ENCODE measurements around the gene CABLES1.
A peak's percentile ranks its signal among the peaks of the same experiment; 100 is the strongest.
"Not testable (repeated sequence)": the region's sequence is repeated elsewhere in the genome, so short reads cannot be mapped to it uniquely, and the experiment has no call there.

Gene CABLES1, protein sequence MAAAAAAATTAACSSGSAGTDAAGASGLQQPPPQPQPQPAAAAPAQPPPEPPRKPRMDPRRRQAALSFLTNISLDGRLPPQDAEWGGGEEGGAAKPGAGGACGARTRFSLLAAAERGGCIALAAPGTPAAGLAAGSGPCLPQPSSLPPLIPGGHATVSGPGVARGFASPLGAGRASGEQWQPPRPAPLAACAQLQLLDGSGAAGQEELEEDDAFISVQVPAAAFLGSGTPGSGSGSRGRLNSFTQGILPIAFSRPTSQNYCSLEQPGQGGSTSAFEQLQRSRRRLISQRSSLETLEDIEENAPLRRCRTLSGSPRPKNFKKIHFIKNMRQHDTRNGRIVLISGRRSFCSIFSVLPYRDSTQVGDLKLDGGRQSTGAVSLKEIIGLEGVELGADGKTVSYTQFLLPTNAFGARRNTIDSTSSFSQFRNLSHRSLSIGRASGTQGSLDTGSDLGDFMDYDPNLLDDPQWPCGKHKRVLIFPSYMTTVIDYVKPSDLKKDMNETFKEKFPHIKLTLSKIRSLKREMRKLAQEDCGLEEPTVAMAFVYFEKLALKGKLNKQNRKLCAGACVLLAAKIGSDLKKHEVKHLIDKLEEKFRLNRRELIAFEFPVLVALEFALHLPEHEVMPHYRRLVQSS

DNA sequence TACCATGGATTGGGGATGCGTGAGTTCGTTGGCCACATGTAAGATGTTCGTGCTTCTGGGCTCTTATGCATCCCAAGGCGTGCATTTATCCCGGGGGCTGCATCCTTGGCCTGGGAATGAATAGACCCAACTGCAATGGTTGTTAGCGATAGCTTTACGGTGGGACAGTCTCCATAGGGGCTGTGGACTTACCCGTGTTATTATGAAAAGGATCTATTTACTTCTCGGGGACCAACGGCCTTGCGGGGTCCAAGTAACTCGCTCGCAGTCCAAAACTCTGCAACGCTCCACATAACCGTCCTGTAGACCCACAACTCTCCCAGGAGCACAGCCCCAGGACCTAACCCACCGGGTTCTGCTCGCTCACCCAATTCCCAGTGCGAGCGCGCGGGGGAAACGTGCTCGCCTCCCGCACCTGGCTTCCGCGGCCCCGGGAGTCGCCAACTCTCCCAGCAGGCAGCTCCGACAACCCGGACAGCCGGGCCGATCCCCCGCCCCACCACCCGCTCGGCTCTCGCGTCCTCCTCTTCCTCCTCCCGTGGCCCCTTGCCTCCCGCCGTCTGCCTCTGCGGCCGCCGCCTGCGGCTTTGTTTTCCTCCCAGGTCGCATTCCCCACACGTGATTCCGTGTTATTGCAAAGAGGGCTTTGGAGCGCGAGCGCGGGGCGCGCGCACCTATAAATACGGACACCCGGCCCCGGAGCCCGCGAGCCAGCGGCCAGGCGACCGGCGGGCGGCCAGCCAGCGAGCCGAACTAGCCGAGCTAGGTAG is at the start of gene CABLES1:
Gene CABLES1, plus strand, starts transcription at position 706 of the 770 bp plus-strand sequence. CDS start 278 bp downstream, outside the sequence.
- no peak for FAIRE-seq

DNA sequence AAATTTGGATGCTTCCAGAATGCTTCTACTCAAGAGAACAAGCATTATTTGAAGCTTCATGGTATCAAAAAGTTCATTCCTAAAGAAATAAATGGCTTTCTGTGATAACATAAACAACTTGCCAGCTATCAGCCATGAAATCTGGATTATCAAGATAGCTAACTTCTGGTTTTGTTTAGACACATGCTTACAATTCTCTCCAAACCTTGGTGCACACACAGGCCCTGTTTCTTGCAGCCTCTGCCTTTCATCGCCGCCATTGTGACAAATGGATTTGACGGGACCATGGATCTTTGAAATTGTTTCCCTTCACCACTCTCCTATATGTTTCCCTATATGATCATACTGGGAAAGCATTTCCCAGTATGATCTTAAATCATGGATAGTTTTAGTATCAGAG is 47.9 kb upstream of the CABLES1 start:
- no peak for DNase-seq (ENCODE audit: insufficient read length, low spot score)
- FAIRE-seq: no peak

More for the DNA sequence above, at the start of gene CABLES1:
- DNase-seq (ENCODE audit: insufficient read length, low spot score): no peak

DNA sequence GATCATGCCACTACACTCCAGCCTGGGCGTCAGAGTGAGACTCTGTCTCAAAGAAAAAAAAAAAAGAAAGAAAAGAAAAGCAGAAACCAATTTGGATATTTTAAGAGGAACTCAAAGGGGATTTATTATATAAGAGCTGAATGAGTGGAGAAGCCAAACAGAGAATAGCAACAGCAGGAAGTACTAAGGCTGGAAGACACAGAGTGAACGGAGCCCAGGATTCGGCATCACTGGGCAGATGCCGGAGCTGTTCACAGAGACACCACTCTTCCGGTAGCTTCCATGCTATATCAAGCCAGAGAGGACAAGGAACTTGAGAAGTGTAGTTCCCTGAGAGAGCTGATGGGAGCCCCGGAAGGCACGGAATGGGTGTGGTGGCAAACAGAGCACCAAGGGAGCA is 47.0 kb upstream of the CABLES1 start:
- DNase-seq (ENCODE audit: insufficient read length, low spot score) (no peak), FAIRE-seq (no peak)

DNA sequence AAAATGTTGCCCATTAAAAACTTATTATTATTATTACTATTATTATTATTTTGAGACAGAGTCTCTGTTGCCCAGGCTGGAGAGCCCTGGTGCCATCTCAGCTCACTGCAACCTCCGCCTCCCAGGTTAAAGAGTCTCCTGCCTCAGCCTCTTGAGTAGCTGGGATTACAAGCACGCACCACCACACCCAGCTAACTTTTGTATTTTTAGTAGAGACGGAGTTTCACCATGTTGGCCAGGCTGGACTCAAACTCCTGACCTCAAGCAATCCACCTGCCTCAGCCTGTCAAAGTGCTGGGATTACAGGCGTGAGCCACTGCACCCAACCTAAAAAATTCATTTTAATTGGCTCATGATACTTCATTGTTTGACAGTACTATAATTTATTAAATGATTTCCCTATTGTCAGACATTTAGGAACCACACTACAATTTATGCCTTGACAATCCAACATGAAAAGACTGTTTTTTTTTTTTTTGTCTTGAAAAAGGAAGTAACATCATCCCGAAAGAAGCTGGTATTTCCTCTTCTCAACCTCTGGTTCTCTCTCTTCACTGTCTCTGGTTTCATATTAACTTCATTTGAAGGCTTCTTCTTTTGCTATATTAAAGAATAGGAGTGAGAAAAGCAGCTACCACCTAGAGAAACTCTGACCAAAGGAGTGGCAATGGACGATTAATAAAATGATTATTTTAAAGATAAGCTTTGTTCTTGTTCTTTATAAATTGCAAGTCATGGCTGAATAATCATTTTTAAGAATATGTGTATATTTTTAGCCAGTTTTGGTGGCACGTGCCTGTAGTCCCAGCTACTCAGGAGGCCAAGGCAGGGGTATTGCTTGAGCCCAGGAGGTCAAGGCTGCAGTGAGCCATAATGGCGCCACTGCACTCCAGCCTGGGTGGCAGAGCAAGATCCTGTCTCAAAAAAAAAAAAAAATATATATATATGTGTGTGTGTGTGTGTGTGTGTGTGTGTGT is 44.0 kb upstream of the CABLES1 start:
- FAIRE-seq; DNase-seq (ENCODE audit: insufficient read length, low spot score): not testable (repeated sequence)

DNA sequence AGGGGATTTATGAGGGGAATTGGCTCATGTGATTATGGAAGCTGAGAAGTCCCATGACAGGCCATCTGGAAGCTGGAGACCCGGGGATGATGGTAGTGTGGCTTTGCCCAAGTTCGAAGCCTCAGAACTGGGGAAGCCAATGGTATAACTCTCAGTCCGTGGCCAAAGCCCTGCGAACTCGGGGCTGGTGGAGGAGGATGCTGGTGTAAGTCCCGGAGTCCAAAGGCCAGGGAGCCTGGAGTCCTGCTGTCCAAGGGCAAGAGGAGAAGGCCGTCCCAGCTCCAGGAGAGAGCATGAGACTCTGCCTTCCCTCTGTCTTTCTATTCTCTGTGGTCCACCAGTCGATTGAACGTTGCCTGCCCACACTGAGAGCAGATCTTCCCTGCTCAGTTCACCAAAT is 43.2 kb upstream of the CABLES1 start:
- DNase-seq (ENCODE audit: insufficient read length, low spot score): no peak
- FAIRE-seq: no peak

DNA sequence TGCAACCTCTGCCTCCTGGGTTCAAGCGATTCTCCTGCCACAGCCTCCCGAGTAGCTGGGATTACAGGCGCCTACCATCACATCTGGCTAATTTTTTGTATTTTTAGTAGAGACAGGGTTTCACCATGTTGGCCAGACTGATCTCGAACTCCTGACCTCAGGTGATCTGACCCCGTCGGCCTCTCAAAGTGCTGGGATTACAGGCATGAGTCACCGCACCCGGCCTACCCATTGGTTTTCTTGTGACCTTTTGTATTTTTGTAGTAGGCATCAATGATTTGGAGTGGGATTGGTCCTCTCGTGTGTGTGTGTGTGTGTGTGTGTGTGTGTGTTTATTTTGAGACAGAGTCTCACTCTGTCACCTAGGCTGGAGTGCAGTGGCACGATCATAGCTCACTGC is 42.2 kb upstream of the CABLES1 start:
- FAIRE-seq; DNase-seq (ENCODE audit: insufficient read length, low spot score): not testable (repeated sequence)

DNA sequence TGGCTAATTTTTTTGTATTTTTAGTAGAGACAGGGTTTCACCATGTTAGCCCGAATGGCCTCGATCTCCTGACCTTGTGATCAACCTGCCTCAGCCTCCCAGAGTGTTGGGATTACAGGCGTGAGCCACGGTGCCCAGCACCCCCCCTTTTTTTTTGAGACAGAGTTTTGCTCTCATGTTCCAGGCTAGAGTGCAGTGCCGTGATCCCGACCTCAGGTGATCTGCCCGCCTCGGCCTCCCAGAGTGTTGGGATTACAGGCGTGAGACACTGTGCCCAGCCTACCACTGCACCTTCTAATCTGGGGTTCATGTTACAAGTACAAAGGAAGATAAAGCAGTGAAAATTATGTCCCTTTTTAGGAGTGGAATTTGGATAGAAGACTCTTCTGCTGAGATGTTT is 41.5 kb upstream of the CABLES1 start:
- no peak for FAIRE-seq
- DNase-seq (ENCODE audit: insufficient read length, low spot score): no peak

DNA sequence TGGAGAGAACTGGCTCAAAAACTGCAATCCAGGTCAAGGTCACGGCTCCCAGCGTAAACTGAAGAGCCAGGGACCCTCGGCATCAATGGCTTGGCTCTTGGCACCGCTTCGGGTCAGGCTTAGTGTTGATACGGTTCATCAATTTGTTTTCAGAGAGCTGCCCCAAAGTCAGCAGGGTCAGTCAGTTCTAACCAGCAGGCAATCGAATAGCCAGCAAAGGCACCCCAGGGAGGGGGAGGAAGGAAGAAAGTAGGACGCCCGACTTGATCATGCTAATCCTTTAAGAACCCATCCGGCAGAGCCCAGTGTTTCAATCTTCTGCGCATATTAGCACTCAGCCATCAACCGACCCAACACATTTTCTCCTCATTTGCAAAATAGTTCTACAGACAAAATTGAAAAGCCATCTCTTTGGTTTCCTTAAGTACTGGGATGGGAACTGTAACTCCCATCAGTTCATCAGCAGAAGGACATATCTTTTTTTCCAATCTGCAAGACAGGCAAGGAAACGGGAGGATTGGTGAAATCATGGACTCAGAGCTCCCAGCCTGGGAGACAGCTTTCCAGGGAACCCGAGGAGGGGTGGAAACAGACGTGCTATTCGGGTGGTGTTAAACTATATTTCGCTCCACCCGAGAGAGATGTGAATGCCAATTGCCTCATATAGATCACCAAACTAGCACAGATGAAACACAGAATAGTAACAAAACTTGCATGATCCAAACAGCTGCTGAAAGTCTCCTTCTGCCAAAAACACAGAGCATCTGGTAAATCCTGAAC is 40.7 kb upstream of the CABLES1 start:
- DNase-seq (ENCODE audit: insufficient read length, low spot score): no peak
- no peak for FAIRE-seq

DNA sequence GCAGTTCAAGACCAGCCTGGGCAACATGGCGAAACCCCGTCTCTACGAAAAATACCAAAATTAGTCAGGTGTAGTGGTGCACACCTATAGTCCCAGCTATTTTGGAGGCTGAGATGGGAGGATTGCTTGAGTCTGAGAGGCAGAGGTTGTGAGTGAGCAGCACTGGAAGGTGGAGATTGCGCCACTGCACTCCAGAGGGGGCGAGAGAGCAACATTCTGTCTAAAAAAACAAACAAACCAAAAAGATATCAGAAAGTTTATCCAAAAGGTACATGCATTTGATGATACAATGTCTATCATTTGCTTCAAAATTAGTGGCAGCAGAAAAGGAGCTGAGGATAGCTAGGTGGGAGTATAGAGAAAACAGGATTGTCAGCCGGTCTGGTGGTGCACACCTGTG is 39.8 kb upstream of the CABLES1 start:
- FAIRE-seq: no peak
- no peak for DNase-seq (ENCODE audit: insufficient read length, low spot score)

DNA sequence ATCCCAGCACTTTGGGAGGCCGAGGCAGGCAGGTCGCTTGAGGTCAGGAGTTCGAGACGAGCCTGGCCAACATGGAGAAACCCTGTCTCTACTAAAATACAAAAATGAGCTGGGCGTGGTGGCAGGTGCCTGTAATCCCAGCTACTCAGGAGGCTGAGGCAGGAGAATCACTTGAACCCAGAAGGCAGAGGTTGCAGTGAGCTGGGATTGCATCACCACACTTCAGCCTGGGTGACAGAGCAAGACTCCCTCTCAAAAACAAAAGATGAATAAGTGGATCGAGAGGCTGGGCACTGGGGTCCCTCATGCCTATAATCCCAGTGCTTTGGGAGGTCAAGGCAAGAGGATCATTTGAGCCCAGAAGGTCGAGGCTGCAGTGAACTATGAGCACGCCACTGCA is 38.3 kb upstream of the CABLES1 start:
- FAIRE-seq: not testable (repeated sequence)

DNA sequence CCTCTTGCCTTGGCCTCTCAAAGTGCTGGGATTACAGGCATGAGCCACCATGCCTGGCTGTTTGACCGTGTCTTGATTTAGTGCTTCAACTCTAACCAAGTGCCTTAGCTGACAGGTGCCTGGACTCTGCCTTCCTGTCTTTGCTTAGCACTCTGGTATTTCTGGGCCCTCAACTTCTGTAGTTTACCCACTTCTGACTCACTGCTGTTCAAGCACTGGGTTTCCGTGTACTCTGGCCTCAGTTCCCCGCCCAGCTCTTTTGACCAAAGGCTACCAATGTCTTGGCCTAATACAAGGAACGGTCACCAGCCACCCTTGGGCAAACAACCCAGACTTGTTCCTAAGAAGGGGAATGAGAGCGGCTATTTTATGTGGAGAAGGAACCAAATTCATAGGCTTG is 35.7 kb upstream of the CABLES1 start:
- FAIRE-seq (no peak), DNase-seq (ENCODE audit: insufficient read length, low spot score) (no peak)

More for the DNA sequence above, 38.3 kb upstream of the CABLES1 start:
- DNase-seq (ENCODE audit: insufficient read length, low spot score): not testable (repeated sequence)

DNA sequence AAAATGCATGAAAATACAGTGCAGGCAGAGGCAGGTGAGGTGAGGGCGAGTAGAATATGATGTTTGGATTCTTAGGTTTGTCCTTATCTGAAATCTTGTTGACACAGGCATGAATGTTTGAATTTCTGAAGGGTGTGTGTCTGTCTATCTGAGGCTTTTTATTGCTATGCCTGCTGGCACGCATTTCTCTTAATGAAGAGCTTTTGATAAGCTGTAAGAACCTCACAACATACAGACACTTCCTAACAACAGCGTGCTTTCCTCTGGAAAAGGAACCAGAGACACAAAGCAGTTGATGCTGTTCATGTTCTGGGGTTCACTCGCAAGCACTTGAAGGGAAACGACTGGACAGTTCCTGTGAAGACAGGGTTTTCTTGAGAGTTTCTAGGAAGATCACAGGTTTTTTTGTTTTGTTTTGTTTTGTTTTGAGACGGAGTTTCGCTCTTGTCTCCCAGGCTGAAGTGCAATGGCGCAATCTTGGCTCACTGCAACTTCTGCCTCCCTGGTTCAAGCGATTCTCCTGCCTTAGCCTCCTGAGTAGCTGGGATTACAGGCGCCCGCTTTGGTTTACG is 33.3 kb upstream of the CABLES1 start:
- FAIRE-seq: no peak
- DNase-seq (ENCODE audit: insufficient read length, low spot score): no peak

DNA sequence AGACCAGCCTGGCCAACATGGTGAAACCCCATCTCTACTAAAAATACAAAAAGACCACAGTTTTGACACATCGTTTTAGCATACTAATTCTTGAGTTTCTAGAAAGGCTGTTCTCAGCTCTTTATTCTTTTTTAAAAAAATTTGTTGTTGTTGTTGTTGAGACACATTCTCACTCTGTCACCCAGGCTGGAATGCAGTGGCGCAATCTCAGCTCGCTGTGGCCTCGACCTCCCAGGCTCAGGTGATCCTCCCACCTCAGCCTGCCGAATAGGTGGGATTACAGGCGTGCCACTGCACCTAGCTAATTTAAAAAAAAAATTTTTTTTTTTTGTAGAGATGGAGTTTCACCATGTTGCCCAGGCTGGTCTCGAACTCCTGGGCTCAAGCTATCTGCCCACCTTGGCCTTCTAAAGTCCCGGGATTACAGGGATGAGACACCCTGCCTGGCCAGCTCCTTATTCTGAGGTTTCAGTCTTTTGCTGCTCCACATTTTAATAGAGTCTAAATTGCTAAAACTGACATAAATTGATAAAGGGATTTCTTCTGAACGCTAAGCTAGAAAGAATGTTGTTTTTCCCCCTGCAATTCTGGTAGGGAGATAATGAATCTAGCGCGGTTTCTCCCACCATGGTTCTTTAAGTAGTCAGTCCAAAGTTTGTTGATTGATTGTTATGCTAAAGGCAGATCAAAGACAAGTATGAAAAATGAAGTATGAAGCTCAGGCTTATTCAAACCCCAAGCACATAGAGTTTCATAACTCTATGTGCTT is 32.6 kb upstream of the CABLES1 start:
- DNase-seq (ENCODE audit: insufficient read length, low spot score): no peak
- no peak for FAIRE-seq

DNA sequence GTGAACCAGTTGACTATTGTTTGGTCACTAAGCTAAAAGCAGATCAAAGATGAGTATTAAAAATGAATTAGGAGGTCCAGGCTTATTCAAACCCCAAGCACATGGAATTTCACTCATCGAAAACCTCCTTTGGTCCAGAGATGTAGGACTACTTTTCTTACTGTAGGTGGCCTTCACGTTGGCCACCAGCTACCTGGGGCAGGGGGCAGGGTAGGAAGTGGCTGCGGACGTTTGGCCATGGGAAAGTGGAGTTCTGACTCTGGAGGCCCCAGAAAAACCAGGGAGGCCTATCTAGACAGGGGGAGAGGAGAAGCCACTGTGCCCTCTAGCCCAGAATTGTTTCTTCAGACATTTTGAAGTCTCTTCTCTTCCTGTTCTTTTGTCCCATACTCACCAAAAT is 31.8 kb upstream of the CABLES1 start:
- no peak for DNase-seq (ENCODE audit: insufficient read length, low spot score)
- no peak for FAIRE-seq

DNA sequence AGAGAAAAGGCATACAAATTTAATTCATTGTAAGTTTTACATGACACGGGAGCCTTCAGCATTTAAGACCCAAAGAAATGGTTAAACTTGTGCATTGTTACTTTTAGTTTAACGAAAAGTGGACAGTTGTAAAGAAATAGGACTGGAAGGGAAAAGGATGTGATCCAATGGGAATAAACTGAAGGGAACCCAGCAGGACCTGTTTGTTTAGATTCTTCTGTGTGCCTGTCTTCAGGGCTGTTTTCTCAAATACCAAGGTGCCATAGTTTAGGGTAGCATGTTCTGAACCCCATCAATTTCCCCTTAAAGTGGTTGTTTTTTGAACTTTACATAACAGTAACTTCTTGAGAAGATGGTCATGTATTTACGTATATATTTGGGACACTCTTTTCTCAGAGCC is 30.3 kb upstream of the CABLES1 start:
- DNase-seq (ENCODE audit: insufficient read length, low spot score): no peak
- no peak for FAIRE-seq

DNA sequence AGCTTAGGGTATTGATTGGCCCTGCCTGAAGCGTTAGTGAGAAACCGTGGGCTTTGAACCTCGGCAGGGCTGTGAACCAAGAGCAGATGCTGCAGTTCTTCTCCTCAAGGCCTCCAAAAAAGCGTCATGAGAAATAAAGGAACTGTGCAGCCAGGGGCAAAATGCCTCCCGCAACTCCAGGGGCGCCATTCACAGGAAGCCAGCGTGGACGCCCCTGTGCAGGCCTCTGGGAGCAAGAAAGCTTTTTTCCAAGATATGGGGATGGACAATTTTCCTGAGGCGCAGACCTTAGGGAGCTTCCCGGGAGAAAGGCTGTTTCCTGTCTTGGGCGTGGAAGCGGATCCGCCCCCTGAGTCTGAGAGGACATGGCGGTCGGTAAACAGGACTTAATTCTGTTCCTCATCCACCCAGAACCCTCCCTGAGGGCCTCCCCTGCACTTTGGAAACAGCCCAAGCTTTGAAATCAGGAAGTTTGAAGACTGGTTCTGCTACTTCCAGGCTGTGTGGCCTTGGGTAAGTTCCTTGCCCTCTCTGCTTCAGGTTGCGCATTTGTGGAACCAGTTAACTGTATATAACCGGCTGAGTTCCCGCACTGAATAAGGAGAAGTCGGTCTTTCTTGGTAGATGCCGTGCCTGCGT is 29.6 kb upstream of the CABLES1 start:
- DNase-seq (ENCODE audit: insufficient read length, low spot score) (no peak), FAIRE-seq (no peak)

DNA sequence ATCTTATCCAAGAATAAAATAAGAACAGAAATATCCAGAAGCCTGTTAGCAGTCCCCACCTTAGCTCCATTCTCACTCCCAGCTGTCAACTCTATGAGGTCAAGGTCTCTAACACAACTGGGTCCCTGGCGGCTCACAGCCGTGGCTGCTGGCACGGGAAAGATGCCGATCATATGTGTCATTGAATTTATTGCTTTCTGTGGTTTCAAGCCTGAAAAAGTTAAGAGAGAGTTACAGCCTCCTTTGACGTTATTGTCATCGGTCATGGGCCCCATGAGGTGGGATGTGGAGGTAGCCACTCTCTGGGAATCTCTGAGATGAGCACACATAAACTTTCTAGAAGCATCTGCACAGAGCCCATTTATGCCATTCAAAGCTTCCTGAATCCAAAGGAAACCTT is 28.7 kb upstream of the CABLES1 start:
- no peak for FAIRE-seq
- peak; percentile 80 for DNase-seq (ENCODE audit: insufficient read length, low spot score)

DNA sequence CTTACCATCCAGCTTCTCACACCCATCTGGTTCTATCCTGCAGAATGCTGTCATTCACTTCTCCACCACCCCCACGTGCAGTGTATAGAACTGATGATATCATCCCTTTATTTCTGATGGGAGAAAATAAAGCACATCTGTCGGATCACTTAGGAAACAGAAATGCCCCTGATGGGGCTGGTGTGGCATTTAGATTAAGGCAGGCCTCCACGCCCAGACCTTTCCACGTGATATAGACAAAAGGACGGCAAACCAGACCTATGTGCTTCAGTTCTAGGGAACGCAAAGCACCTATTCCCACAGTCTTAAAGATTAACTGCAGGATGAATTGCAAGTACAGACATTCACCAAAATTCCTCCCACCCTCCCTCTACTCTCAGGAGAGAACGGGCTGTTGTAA is 27.6 kb upstream of the CABLES1 start:
- no peak for FAIRE-seq
- DNase-seq (ENCODE audit: insufficient read length, low spot score): no peak
